K562 (cell line): Measurements from ENCODE around the gene ITGAL. TPM values are rescaled to one million over a fixed set of nuclear protein-coding genes. Genes with fewer than 3 reads are reported as not detected.
"Not testable (repeated sequence)": the region's sequence is repeated elsewhere in the genome, so short reads cannot be mapped to it uniquely, and the experiment has no call there.

Experiments used
- ARID1B ChIP-seq: fragments of 450-650 bp; IDR thresholded peaks from 2 replicates; pipeline ENCODE4 v1.6.1; 2016; ENCODE audit warnings: antibody characterized with exemption, mild to moderate bottlenecking, inconsistent platforms
- BCOR ChIP-seq: fragments of 450-650 bp; IDR thresholded peaks from 2 replicates; pipeline ENCODE4 v1.6.1; 2016
- CHAMP1 ChIP-seq: fragments of 450-650 bp; IDR thresholded peaks from 2 replicates; pipeline ENCODE4 v1.6.1; 2016; ENCODE audit warnings: mild to moderate bottlenecking
- DPF2 ChIP-seq: fragments of 450-650 bp; IDR thresholded peaks from 2 replicates; pipeline ENCODE4 v1.6.1; 2016
- GATA2 ChIP-seq: sonication (generic); formaldehyde crosslinking; IDR thresholded peaks from 2 replicates; pipeline ENCODE4 v1.4.0; 2020; ENCODE audit warnings: mild to moderate bottlenecking, missing genetic modification reagents
- KAT7 ChIP-seq: sonication (generic); formaldehyde crosslinking; IDR thresholded peaks from 2 replicates; pipeline ENCODE4 v1.8.0; 2022; ENCODE audit warnings: missing genetic modification reagents, mild to moderate bottlenecking, borderline replicate concordance
- MNT ChIP-seq, 2 experiments: fragments of 450-650 bp; conservative IDR thresholded peaks; 2 replicates each; pipeline ENCODE4 v1.6.1; 2017; ENCODE audit warnings: mild to moderate bottlenecking in 2 of 2, moderate library complexity in 2 of 2
- MTA2 ChIP-seq: fragments of 450-650 bp; IDR thresholded peaks from 2 replicates; pipeline ENCODE4 v1.6.1; 2016; ENCODE audit warnings: low read depth
- PBX2 ChIP-seq, 2 experiments: IDR thresholded peaks in 1 of 2; conservative IDR thresholded peaks in 1 of 2; 2 replicates each; pipeline ENCODE4 v1.6.1; 2016; ENCODE audit warnings: low read depth in 2 of 2, mild to moderate bottlenecking in 1 of 2, missing compliant biosample characterization in 1 of 2, missing genetic modification characterization in 1 of 2, moderate library complexity in 1 of 2
- SMARCE1 ChIP-seq: fragments of 450-650 bp; IDR thresholded peaks from 2 replicates; pipeline ENCODE4 v1.7.1; 2016; ENCODE audit warnings: mild to moderate bottlenecking
- SOX6 ChIP-seq: fragments of 450-650 bp; IDR thresholded peaks from 2 replicates; pipeline ENCODE4 v1.6.1; 2014; ENCODE audit warnings: mild to moderate bottlenecking
- TAL1 ChIP-seq: fragments of 450-650 bp; IDR thresholded peaks from 2 replicates; pipeline ENCODE4 v1.6.1; 2016; ENCODE audit warnings: mild to moderate bottlenecking
- TEAD1 ChIP-seq, 2 experiments: fragments of 450-650 bp in 1 of 2; sonication (generic) in 1 of 2; formaldehyde crosslinking; IDR thresholded peaks; 2 replicates each; pipeline versions ENCODE4 v1.4.0 to v1.8.0; 2020 to 2022; ENCODE audit warnings: mild to moderate bottlenecking in 2 of 2, missing genetic modification reagents in 1 of 2
- TRIM24 ChIP-seq, 2 experiments: fragments of 450-650 bp; IDR thresholded peaks; 2 replicates each; pipeline ENCODE4 v1.6.1; 2016
- polyA plus RNA-seq, 8 experiments: library from polyadenylated mRNA; depleted of rRNA in 4 of 8; stranded (reverse) in 5 of 8; unstranded in 3 of 8; fragments of >200 nt; fragmentation: Nextera tagmentation in 2 of 8; fragmentation: Illumina TruSeq in 1 of 8; extraction: Ambion mirVana in 2 of 8; extraction: Trizol in 1 of 8; gene quantifications; 2 replicates each; pipeline versions ENCODE4 v1.2.1 to v1.2.3, GENCODE V29; 2011 to 2014; ENCODE audit warnings: inconsistent platforms in 1 of 8, missing spikeins in 1 of 8
- total RNA-seq, 7 experiments: library from RNA; depleted of rRNA in 6 of 7; stranded (reverse); fragments of >200 nt in 6 of 7; fragmentation: Illumina TruSeq in 2 of 7; extraction: Trizol in 2 of 7; gene quantifications; 2 replicates each; pipeline versions ENCODE4 v1.2.1 to v1.2.3, GENCODE V29; 2011 to 2021; ENCODE audit warnings: low replicate concordance in 1 of 7

ITGAL gene
- total and polyA plus RNA-seq, 9 of the 15 experiments (the other 6 are each of a cell fraction or from before 2014, with no cell fraction given): 0.01 to 0.53 TPM; not detected in 7

GRCh38 chr16:30540916-30541464, 68.4 kb downstream of the ITGAL start (continued):
- not testable (repeated sequence) for TF ChIP-seq PBX2 (CRISPR knock-in tag; IDR thresholded peaks at IDR 0.05; ENCODE audit: low read depth)
- TF ChIP-seq PBX2 (tag; conservative IDR thresholded peaks at IDR 0.05; ENCODE audit: low read depth) (peak; percentile 42; the same call in 1 of the 2 replicates), TRIM24 (IDR thresholded peaks at IDR 0.05) (peak in 1 of 2 experiments; percentile 50; a peak in 2 of 4 replicates), ARID1B (peak; percentile 88), SMARCE1 (0 out of 2 replicates have a peak, but pooled peaks have one; percentile 50), SOX6 (peak; percentile 92), MNT (conservative IDR thresholded peaks at IDR 0.05) (peak in 1 of 2 experiments; percentile 32; a peak in 1 of 4 replicates), TEAD1 (CRISPR knock-in tag; IDR thresholded peaks at IDR 0.05) (peak in 1 of 2 experiments; percentile 49; a peak in 1 of 4 replicates), DPF2 (0 out of 2 replicates have a peak, but pooled peaks have one; percentile 53), TAL1 (peak; percentile 84), KAT7 (CRISPR knock-in tag) (peak; percentile 25; the same call in 1 of the 2 replicates), CHAMP1 (0 out of 2 replicates have a peak, but pooled peaks have one; percentile 20), BCOR (peak; percentile 58), MTA2 (peak; percentile 65), GATA2 (CRISPR knock-in tag) (peak; percentile 71)
